H9 (cell line): ENCODE results near the gene MAPK8. TPM values are rescaled to one million over a fixed set of nuclear protein-coding genes. Genes with fewer than 3 reads are reported as not detected.

Source experiments
- DNase-seq: peaks from one replicate; pipeline ENCODE4 v3.0.0-alpha.2; 2017
- H2AFZ ChIP-seq: one replicate; pipeline ENCODE4 v1.6.1; 2013; ENCODE audit warnings: mild to moderate bottlenecking, low read length, control low read depth, moderate library complexity
- H2AK5ac ChIP-seq: 2 replicates; pipeline ENCODE4 v1.6.1; 2013; ENCODE audit warnings: low read length, control low read depth, mixed read lengths; ENCODE audit not compliant: insufficient read length
- H2BK120ac ChIP-seq: one replicate; pipeline ENCODE4 v1.6.1; 2013; ENCODE audit warnings: low read depth, mild to moderate bottlenecking, low read length, control low read depth, inconsistent platforms; ENCODE audit not compliant: poor library complexity, severe bottlenecking
- H2BK12ac ChIP-seq: 2 replicates; pipeline ENCODE4 v1.6.1; 2013; ENCODE audit warnings: low read length, control low read depth, mixed read lengths, low read depth; ENCODE audit not compliant: insufficient read length
- H2BK15ac ChIP-seq: 2 replicates; pipeline ENCODE4 v1.6.1; 2013; ENCODE audit warnings: low read depth, low read length, control low read depth
- H2BK20ac ChIP-seq: one replicate; pipeline ENCODE4 v1.6.1; 2013; ENCODE audit warnings: low read depth, mild to moderate bottlenecking, low read length, control low read depth, inconsistent platforms; ENCODE audit not compliant: poor library complexity, severe bottlenecking
- H2BK5ac ChIP-seq: 2 replicates; pipeline ENCODE4 v1.6.1; 2013; ENCODE audit warnings: low read length, control low read depth, mixed read lengths; ENCODE audit not compliant: insufficient read length
- H3K14ac ChIP-seq: 2 replicates; pipeline ENCODE4 v1.6.1; 2013; ENCODE audit warnings: low read length, control low read depth; ENCODE audit not compliant: insufficient read depth
- H3K18ac ChIP-seq: 2 replicates; pipeline ENCODE4 v1.6.1; 2013; ENCODE audit warnings: low read depth, mild to moderate bottlenecking, mixed read lengths, low read length, control low read depth; ENCODE audit not compliant: insufficient read length
- H3K23ac ChIP-seq: 2 replicates; pipeline ENCODE4 v1.6.1; 2013; ENCODE audit warnings: low read length, control low read depth, mixed read lengths, low read depth; ENCODE audit not compliant: insufficient read length
- H3K23me2 ChIP-seq: 2 replicates; pipeline ENCODE4 v1.6.1; 2013; ENCODE audit warnings: low read depth, mild to moderate bottlenecking, mixed read lengths, low read length, control low read depth; ENCODE audit not compliant: insufficient read length, poor library complexity, severe bottlenecking
- H3K27ac ChIP-seq: 2 replicates; pipeline ENCODE4 v1.5.1; 2013; ENCODE audit warnings: low read length, control low read depth, mixed read lengths, low read depth; ENCODE audit not compliant: insufficient read length
- H3K27me3 ChIP-seq: 2 replicates; pipeline ENCODE4 v1.6.1; 2013; ENCODE audit warnings: low read length, control low read depth, inconsistent platforms; ENCODE audit not compliant: insufficient read depth
- H3K4ac ChIP-seq: 2 replicates; pipeline ENCODE4 v1.6.1; 2013; ENCODE audit warnings: low read depth, mild to moderate bottlenecking, control low read depth, inconsistent platforms, low read length, moderate library complexity
- H3K4me1 ChIP-seq: 2 replicates; pipeline ENCODE4 v1.6.1; 2013; ENCODE audit warnings: low read length, control low read depth, inconsistent platforms; ENCODE audit not compliant: insufficient read depth
- H3K4me2 ChIP-seq: 2 replicates; pipeline ENCODE4 v1.6.1; 2013; ENCODE audit warnings: low read length, control low read depth, mixed read lengths; ENCODE audit not compliant: insufficient read length, insufficient read depth
- H3K56ac ChIP-seq: 2 replicates; pipeline ENCODE4 v1.6.1; 2013; ENCODE audit warnings: low read depth, mild to moderate bottlenecking, mixed read lengths, low read length, control low read depth; ENCODE audit not compliant: insufficient read length
- H3K79me1 ChIP-seq: 2 replicates; pipeline ENCODE4 v1.6.1; 2013; ENCODE audit warnings: low read depth, mild to moderate bottlenecking, moderate library complexity, low read length, control low read depth, inconsistent platforms; ENCODE audit not compliant: insufficient read depth, poor library complexity, severe bottlenecking
- H3K79me2 ChIP-seq: 2 replicates; pipeline ENCODE4 v1.6.1; 2013; ENCODE audit warnings: low read length, control low read depth, inconsistent platforms; ENCODE audit not compliant: insufficient read depth
- H3K9ac ChIP-seq: 2 replicates; pipeline ENCODE4 v1.6.1; 2013; ENCODE audit warnings: low read length, control low read depth, mixed read lengths; ENCODE audit not compliant: insufficient read length; ENCODE audit errors: extremely low read depth
- H3K9me3 ChIP-seq: one replicate; pipeline ENCODE4 v1.6.1; 2013; ENCODE audit warnings: low read depth, low read length, inconsistent platforms; ENCODE audit not compliant: control insufficient read depth
- H3T11ph ChIP-seq: one replicate; pipeline ENCODE4 v1.6.1; 2013; ENCODE audit warnings: mild to moderate bottlenecking, low read length, control low read depth, inconsistent platforms
- H4K20me1 ChIP-seq: one replicate; pipeline ENCODE4 v1.6.1; 2013; ENCODE audit not compliant: control insufficient read depth, insufficient read length, insufficient read depth
- H4K5ac ChIP-seq: 2 replicates; pipeline ENCODE4 v1.6.1; 2013; ENCODE audit warnings: low read depth, mild to moderate bottlenecking, mixed read lengths, low read length, control low read depth; ENCODE audit not compliant: insufficient read length
- H4K8ac ChIP-seq: replicated peaks from 2 replicates; pipeline ENCODE4 v1.6.1; 2013; ENCODE audit warnings: low read length, control low read depth, mixed read lengths, low read depth; ENCODE audit not compliant: insufficient read length
- H4K91ac ChIP-seq: 2 replicates; pipeline ENCODE4 v1.6.1; 2013; ENCODE audit warnings: low read depth, mild to moderate bottlenecking, moderate library complexity, mixed read lengths, low read length, control low read depth; ENCODE audit not compliant: insufficient read length
- H3K27ac Mint-ChIP-seq, 3 experiments: 2 replicates in 2 of 3; 3 replicates in 1 of 3; pipeline ENCODE4 v1.8.0; 2020 to 2021; ENCODE audit warnings: mixed read lengths in 3 of 3, mild to moderate bottlenecking in 1 of 3, moderate library complexity in 1 of 3
- H3K27me3 Mint-ChIP-seq: 2 replicates; pipeline ENCODE4 v1.8.0; 2021; ENCODE audit warnings: low read depth, mild to moderate bottlenecking, moderate library complexity, mixed read lengths
- H3K36me3 Mint-ChIP-seq, 3 experiments: 2 replicates in 2 of 3; 3 replicates in 1 of 3; pipeline ENCODE4 v1.8.0; 2020 to 2021; ENCODE audit warnings: low read depth in 3 of 3, mixed read lengths in 3 of 3; ENCODE audit not compliant: insufficient read depth in 1 of 3
- H3K4me1 Mint-ChIP-seq, 2 experiments: 2 replicates each; pipeline ENCODE4 v1.8.0; 2020; ENCODE audit warnings: mixed read lengths in 2 of 2
- H3K4me3 Mint-ChIP-seq, 2 experiments: 2 replicates in 1 of 2; 3 replicates in 1 of 2; pipeline ENCODE4 v1.8.0; 2020 to 2021; ENCODE audit warnings: mild to moderate bottlenecking in 2 of 2, mixed read lengths in 2 of 2, moderate library complexity in 1 of 2
- H3K9me3 Mint-ChIP-seq, 2 experiments: 2 replicates in 1 of 2; 3 replicates in 1 of 2; pipeline ENCODE4 v1.8.0; 2020; ENCODE audit warnings: mild to moderate bottlenecking in 2 of 2, mixed read lengths in 2 of 2, moderate library complexity in 1 of 2
- CTCF ChIP-seq: fragments of 200-600 bp; sonication (generic); conservative IDR thresholded peaks from 3 replicates; pipeline ENCODE4 v1.8.0; 2021; ENCODE audit warnings: antibody characterized with exemption, mild to moderate bottlenecking
- whole genome bisulfite sequencing: extraction: QIAGEN DNeasy Blood & Tissue Kit; methylation state at CpG from one replicate; pipeline ENCODE4 v1.1.7; 2013; ENCODE audit warnings: missing lambda C conversion rate, low lambda C conversion rate, mixed read lengths; ENCODE audit not compliant: insufficient read length; ENCODE audit errors: extremely low coverage; 5-methylcytosine and 5-hydroxymethylcytosine counted together
- total RNA-seq: library from RNA; stranded (reverse); gene quantifications from 2 replicates; pipeline ENCODE4 v1.2.1, GENCODE V29; 2021

MAPK8 gene
- total RNA-seq, 1 experiment from 2014 or later, result 52.0 TPM

DNA sequence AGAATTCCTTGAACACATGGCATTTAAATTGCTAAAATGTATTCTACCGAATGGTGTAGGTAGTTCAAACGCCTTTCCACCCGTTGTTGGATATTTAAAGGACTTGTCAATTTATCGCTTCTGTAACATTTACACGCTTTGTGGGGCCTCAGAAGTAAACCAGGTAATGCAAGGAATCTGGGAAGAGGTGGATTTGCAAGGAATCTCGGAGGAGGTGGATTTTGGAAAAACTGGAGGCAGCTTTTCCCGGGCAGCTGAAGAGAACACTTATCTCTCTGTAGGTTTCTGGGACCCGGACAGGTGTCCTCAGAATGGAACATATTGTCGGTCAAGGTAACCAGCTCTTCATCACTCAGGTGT, 592 bp upstream of the MAPK8 start:
- no peak for DNase-seq
- no peaks in the 10 kb centered on the region for H3K4me1 ChIP-seq
- Mint-ChIP-seq H3K9me3 (no peaks in the 10 kb centered on the region; a peak in 1 of 5 replicates), H3K4me3 (peak overlapping the region; percentile 49 to 72), H3K36me3 (peaks cover 0 to 3% (median 0%) of the 10 kb centered on the region in 3 experiments; a peak in 3 of 7 replicates), H3K27ac (peak overlapping the region in 2 of 3 experiments; percentile 22 to 56; a peak in 3 of 7 replicates), H3K4me1 (peaks cover 18 to 24% of the 10 kb centered on the region in 2 experiments), H3K27me3 (peaks cover 31% of the 10 kb centered on the region)
- H3K27ac ChIP-seq, result no peak overlapping the region
- H3K79me2 ChIP-seq, result peaks cover 8% of the 10 kb centered on the region; the same call in 1 of the 2 replicates
- no peaks in the 10 kb centered on the region for H3K79me1 ChIP-seq
- no peak overlapping the region for H3K4me2 ChIP-seq
- H4K5ac ChIP-seq, result no peak overlapping the region
- H2BK15ac ChIP-seq, result no peak overlapping the region
- no peak overlapping the region for H4K8ac ChIP-seq
- H3K56ac ChIP-seq, result no peak overlapping the region
- 0 out of 3 replicates have a peak, but pooled peaks have one; percentile 16 for TF ChIP-seq CTCF
- no peaks in the 10 kb centered on the region for H3K9me3 ChIP-seq
- WGBS, result no CpG with 5 or more reads among the region's 9 CpGs
- H2BK120ac ChIP-seq, result no peak overlapping the region
- no peak overlapping the region for H2BK20ac ChIP-seq
- H3K14ac ChIP-seq, result no peak overlapping the region
- no peaks in the 10 kb centered on the region for H3K23me2 ChIP-seq
- no peak overlapping the region for H3K18ac ChIP-seq
- no peaks in the 10 kb centered on the region for H4K20me1 ChIP-seq
- no peak overlapping the region for H4K91ac ChIP-seq
- H2AFZ ChIP-seq, result no peak overlapping the region
- H3K9ac ChIP-seq, result no peak overlapping the region
- H3K23ac ChIP-seq, result no peak overlapping the region
- no peaks in the 10 kb centered on the region for H3K27me3 ChIP-seq
- no peak overlapping the region for H3K4ac ChIP-seq
- H2BK5ac ChIP-seq, result no peak overlapping the region
- no peak overlapping the region for H2BK12ac ChIP-seq
- no peak overlapping the region for H3T11ph ChIP-seq
- no peak overlapping the region for H2AK5ac ChIP-seq
